Nephron progenitor cell (in vitro differentiated cells): ENCODE measurements around the gene NEK7.

ENCODE experiments used
- DNase-seq: peaks from one replicate; pipeline ENCODE4 v3.0.0; 2021
- H3K27ac Mint-ChIP-seq: 2 replicates; pipeline ENCODE4 v1.8.0; 2021; ENCODE audit warnings: mild to moderate bottlenecking, moderate library complexity, mixed read lengths
- H3K27me3 Mint-ChIP-seq: 2 replicates; pipeline ENCODE4 v1.8.0; 2021; ENCODE audit warnings: mild to moderate bottlenecking, low read depth, mixed read lengths; ENCODE audit not compliant: poor library complexity
- H3K36me3 Mint-ChIP-seq: 2 replicates; pipeline ENCODE4 v1.8.0; 2021; ENCODE audit warnings: low read depth, mixed read lengths
- H3K4me1 Mint-ChIP-seq: 2 replicates; pipeline ENCODE4 v1.8.0; 2021; ENCODE audit warnings: mixed read lengths
- H3K4me3 Mint-ChIP-seq: 2 replicates; pipeline ENCODE4 v1.8.0; 2021; ENCODE audit warnings: mild to moderate bottlenecking, moderate library complexity, mixed read lengths
- H3K9me3 Mint-ChIP-seq: 2 replicates; pipeline ENCODE4 v1.8.0; 2021; ENCODE audit warnings: mild to moderate bottlenecking, moderate library complexity, mixed read lengths
- TF ChIP-seq, protein P1 (sequence below): fragments of 200-600 bp; sonication (generic); IDR thresholded peaks from 2 replicates; pipeline ENCODE4 v1.5.0; 2021; ENCODE audit warnings: antibody characterized with exemption

Gene NEK7

DNA sequence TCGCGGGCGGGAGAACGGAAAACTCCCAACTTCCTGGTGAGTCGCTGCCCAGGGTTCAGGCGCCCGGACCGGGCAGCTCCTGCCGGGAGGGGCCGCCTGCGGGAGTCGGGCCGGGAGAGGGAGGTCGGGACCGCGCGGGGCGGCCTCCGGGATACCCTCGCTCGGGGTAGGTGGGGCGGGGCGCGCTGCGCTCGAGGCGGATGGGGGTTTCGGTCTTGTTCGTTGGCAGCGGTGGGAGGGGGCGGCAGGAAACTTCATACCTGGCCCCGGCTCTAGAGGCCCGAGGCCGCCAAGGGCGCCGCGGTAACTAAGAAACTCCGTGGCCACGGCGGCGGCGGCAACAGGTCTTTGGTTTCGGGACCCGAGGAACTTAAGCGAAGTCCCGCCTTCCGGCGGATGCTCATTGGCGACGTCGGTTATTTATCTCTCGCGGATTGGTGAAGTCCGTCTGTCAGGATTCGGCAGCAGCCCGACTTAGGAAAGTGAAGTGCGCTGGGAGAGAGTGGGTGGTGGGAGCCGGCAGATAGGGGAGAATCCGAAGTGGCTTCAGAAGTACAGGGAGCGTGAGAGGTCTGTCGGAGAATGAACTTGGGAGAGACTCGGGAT lies 546 bp downstream of the NEK7 start:
- H3K9me3 Mint-ChIP-seq: no peaks in the 10 kb centered on the region
- peak overlapping the region; percentile 98 for H3K27ac Mint-ChIP-seq
- DNase-seq: peak; percentile 78
- peaks cover 49% of the 10 kb centered on the region for H3K4me1 Mint-ChIP-seq
- TF ChIP-seq, protein P1, sequence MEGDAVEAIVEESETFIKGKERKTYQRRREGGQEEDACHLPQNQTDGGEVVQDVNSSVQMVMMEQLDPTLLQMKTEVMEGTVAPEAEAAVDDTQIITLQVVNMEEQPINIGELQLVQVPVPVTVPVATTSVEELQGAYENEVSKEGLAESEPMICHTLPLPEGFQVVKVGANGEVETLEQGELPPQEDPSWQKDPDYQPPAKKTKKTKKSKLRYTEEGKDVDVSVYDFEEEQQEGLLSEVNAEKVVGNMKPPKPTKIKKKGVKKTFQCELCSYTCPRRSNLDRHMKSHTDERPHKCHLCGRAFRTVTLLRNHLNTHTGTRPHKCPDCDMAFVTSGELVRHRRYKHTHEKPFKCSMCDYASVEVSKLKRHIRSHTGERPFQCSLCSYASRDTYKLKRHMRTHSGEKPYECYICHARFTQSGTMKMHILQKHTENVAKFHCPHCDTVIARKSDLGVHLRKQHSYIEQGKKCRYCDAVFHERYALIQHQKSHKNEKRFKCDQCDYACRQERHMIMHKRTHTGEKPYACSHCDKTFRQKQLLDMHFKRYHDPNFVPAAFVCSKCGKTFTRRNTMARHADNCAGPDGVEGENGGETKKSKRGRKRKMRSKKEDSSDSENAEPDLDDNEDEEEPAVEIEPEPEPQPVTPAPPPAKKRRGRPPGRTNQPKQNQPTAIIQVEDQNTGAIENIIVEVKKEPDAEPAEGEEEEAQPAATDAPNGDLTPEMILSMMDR: no peak
- H3K36me3 Mint-ChIP-seq: peaks cover 2% of the 10 kb centered on the region
- no peaks in the 10 kb centered on the region for H3K27me3 Mint-ChIP-seq
- H3K4me3 Mint-ChIP-seq: peak overlapping the region; percentile 98

DNA sequence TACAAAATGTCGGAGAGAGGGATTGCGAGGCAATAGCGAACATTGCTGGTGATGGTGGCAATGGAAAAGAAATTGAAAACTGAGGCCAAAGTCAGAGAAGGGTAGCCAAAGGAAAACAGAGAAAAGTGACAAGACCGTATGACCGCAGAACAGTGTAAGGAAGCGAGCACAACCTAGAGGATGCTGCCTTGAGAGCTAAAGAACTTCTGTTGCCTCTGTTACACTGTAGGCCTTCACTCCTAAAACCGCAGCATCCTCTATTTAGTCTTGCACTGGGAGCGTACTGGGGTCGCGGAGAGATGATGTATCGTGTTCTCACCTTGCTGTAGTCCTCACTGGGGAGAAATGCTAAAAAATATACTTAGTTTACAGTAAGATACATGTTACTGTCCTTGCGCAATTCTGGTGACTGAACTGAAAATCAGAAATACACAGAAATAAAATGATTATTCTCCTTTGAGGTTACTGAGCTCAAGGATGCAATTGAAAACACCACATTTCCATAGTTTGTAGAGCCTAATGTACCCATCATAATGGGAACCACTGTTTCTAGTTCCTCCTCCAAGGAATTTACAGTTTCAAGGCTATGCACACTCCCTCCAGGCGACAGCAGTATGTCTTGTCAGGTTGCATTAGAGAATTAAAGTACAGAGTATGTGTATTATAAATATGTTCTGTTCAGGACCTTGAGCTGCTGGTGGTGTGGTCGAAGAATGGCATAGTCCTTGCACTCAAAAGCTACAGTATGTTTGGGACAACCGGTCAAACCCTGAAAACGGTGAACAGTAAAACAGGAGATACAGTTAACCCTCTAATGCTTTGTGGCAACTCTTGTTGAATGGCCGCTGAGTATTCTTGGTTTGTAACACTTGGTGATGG lies 1.3 kb downstream of the NEK7 start:
- Mint-ChIP-seq H3K27ac (peak overlapping the region; percentile 98), H3K36me3 (peaks cover 7% of the 10 kb centered on the region), H3K27me3 (no peaks in the 10 kb centered on the region), H3K4me3 (peak overlapping the region; percentile 98), H3K9me3 (no peaks in the 10 kb centered on the region), H3K4me1 (peaks cover 54% of the 10 kb centered on the region)
- TF ChIP-seq, protein P1: no peak
- peak; percentile 12 for DNase-seq

DNA sequence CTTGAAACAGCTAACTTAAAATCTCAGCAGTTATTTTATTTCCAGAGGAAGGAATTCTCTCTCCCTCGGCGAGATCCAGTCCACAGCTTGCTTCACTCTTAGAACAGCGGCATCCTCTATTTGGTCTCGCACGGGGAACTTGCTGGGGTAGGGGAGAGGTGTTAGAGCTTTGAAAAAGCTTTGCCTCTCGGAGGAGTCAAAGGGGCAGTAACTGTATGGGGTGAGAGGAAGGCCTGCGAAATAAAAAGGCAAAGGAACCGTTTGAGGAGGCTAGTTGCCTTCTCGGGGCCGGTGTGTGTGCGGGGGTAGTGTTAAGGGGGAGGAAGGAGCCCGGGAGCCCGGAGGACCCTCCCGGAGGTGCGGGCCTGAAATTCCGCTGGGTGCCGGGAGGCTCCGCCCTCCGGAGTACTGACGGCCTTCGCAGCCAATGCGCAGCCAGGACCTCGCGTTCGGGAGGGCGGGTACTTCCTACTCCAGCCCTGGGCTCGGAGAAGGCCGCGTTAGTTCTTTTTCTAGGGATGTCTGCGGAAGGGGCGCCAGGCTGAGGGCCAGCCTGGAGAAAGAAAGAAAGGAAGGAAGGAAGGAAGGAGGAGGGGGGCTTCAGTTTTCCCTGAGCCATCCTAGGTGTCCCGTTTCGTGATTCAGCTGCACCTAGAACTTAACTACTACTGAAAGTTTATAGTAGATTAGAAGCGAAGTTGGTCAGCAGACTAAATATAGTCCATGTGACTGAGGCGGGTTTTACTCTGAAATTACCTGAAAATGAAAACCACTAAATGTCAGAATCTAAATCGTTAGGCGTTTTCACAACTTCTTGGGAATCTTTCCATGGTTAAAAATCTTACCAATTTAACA lies 2.2 kb downstream of the NEK7 start:
- TF ChIP-seq, protein P1: no peak
- Mint-ChIP-seq H3K4me3 (peak overlapping the region; percentile 98), H3K4me1 (peaks cover 54% of the 10 kb centered on the region), H3K36me3 (peaks cover 12% of the 10 kb centered on the region), H3K27me3 (no peaks in the 10 kb centered on the region), H3K9me3 (no peaks in the 10 kb centered on the region), H3K27ac (peak overlapping the region; percentile 98)
- DNase-seq: peak; percentile 93

DNA sequence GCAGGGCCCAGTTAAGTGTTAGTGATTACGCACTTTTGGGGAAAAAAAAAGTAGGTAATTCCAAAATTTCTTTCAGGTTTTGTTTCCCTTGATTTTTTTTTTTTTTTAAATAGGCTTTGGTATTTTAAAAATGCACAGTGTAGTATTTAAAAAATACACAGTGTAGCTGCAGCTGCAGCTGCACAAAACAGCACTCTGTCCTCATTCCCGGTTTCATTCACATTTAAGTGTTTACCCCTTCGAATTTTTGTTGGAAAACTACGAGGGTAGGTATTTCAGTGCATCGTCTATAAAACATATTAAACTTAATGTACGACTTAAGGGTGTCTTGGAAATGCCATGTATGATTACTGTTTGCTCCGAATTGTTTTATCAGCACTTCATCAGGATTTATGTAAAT lies 3.4 kb downstream of the NEK7 start:
- peaks cover 19% of the 10 kb centered on the region for H3K36me3 Mint-ChIP-seq
- peaks cover 58% of the 10 kb centered on the region for H3K4me1 Mint-ChIP-seq
- no peaks in the 10 kb centered on the region for H3K27me3 Mint-ChIP-seq
- TF ChIP-seq, protein P1: no peak
- H3K9me3 Mint-ChIP-seq: peaks cover 4% of the 10 kb centered on the region
- H3K27ac Mint-ChIP-seq: no peak overlapping the region
- DNase-seq: no peak
- H3K4me3 Mint-ChIP-seq: peak overlapping the region; percentile 98

DNA sequence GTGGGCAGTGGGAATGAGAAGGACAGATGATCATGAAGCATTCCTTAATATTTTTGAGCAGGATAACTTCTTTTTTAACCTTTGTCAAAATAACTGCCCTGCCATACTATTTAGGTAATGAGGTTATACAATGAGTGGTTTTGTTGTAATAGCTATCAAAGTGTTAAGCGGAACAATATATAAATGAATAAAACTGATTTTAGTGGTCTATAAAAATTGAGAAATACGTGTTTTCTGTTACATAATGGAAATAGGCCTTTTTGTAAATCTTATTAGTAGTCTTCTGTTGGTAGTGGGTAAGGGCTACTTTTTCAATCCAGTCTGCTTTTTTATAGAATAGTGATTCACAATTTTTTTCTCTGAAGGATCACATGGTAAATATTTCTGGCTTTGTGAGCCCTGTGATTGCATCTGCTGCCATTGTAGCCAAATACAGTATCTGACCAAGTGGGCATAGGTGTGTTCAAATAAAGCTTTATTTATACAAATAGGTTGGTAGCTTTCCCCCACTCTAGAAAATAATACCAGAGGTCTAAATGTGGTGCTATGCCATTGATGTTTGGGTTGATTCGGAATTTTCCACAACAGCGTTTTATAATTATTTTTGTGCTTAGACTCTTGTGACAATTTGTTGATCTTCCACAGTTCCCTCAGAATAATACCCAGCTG lies 4.3 kb downstream of the NEK7 start:
- H3K9me3 Mint-ChIP-seq: peaks cover 6% of the 10 kb centered on the region
- peaks cover 25% of the 10 kb centered on the region for H3K36me3 Mint-ChIP-seq
- peaks cover 62% of the 10 kb centered on the region for H3K4me1 Mint-ChIP-seq
- peak overlapping the region; percentile 73 for H3K4me3 Mint-ChIP-seq
- H3K27ac Mint-ChIP-seq: no peak overlapping the region
- H3K27me3 Mint-ChIP-seq: no peaks in the 10 kb centered on the region
- no peak for DNase-seq
- TF ChIP-seq, protein P1: no peak
